Activated CD4-positive, alpha-beta T cell treated with anti-CD3 and anti-CD28 coated beads, Interleukin-2, amount 50 U/mL, for 4 hours (primary cell): ENCODE data around the gene PGBD5.

Source experiments
- DNase-seq, 2 experiments: peaks; one replicate each; pipeline ENCODE4 v3.0.0-alpha.2; 2020

The PGBD5 gene

DNA sequence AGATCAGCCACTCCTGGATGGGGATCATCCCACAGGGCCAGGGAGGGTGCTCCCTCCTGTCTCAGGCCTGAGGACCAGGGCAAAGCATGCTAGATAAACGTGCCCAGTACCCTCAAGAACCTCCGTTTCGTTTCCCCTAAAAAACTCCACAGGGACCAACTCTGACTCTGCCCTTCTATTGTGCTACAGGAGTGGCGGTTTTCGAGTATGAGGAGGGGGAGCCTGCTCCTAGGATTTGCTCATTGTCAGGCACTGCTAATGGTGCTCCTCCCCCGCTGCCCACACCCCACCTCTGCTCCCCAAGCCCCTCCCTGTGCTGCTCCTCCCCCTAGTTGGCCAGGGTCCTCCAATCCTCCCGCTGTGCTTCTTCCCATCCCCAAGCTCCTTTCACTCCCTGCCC, 32.0 kb downstream of the PGBD5 start:
- no peak for DNase-seq

DNA sequence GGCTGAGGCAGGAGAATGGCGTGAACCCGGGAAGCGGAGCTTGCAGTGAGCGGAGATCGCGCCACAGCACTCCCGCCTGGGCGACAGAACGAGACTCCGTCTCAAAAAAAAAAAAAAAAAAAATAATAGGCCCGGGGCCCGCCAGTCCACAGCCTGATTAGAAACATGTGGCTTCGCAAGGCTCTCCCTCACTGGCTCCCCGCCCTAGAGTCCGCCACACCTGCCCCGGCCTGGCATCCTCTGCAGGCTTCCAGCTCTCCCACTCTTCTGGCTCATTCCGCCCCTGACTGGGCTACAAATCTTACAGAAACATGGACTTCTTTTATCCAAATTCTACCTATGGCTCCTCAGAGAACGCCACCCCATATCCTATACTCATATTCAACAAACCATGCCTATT, 32.4 kb downstream of the PGBD5 start:
- DNase-seq, result no peak

DNA sequence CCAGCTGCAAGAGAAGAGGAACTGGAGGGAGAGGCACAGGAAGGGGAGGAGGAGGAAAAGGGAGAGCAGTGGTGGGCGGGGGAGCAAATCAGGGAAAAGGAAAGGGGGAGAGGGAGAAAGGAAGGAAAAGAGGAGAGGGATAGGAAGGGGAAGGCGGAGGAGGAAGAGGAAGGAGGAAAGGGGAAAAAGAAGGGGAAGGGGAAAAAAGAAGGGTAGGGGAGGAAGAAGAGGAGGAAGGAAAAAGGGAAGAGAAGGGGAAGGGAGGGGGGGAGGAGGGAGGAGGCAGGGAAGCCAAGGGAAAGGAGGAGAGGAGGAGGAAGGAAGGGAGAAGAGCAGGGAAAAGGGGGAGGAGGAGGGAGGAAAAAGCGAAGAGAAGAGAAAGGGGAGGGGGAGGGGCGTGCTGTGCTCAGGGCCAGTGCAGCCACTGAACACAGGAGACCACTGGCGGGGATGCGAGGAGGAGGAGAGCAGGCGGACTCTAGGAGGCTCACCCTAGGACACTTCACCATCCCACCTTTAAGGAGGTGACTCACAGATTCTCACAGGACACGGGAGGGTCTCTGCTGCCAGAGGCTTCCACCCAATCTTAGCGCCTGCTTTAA, 33.1 kb downstream of the PGBD5 start:
- DNase-seq, result no peak

DNA sequence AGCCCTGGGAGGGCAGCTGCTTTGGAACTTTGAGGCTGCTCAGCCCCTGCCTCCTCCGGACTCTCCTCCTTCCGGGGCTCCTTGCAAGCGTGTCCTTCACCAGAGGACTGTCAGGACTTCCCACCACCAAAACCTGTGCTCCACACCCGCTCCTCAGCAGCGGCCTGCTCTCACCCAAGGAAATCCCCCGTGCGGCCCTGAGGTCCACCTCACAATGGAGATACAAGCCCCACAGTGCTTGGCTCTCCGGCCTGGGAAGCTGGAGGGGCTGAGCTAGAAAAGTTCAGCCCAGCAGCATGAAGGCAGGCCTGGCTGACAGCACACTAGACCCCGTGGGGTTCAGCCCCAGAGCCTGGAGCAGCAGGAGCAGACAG, 33.6 kb downstream of the PGBD5 start:
- no peak for DNase-seq

DNA sequence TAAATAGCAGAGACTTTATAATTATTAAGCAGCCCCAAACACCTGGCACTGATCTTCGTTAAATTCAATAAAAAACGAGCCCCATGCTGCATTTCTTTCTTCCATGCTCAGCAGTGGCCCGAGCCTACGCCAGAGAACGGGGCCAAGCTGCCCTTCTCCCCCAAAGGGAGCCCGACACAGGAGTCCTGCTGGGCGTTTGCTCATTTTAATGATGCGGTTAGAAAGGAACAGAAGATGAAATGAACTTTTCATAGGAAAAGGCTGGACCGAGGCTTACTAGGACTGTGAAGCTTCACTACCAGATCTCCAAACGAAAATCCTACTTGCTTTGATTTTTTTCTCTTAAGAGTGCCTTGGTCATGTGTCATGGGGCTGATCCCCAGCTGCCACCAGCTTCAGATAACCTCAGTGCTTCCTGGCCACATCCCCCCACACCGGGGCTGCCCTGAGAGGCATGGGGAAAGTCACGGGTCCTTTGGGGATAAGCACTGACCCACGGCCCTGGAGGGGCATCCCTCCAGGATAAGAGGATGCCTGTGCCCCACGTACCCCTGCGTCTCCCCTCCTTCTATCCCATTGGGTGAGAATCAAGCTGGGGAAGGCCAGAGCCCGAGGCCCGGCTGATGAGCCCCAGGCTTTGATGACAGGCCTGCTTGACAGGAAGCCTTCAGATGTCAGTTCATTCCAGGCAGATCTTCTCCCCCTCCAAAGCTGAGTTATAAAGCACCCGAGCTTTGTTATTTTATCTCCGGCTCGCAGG, 34.2 kb downstream of the PGBD5 start:
- DNase-seq, result no peak

DNA sequence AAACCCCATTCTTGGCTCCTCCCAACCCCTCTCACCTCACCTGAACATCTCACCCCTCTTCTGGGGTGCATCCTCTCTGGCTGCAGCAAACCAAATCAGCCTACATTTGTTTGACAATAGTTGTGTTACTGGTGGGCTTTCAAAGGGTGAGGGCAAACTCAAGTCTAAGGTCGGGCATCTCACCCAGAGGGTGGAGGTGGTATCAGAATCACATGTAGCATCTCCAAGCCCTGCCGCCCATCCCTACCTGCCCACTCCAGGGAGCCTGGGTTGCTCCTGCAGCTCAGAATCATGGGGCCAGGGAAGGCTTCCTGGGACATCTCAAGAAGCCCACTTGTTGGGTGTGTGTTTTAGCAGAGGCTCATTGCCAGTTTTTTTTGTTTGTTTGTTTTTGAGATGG, 35.8 kb downstream of the PGBD5 start:
- no peak for DNase-seq

DNA sequence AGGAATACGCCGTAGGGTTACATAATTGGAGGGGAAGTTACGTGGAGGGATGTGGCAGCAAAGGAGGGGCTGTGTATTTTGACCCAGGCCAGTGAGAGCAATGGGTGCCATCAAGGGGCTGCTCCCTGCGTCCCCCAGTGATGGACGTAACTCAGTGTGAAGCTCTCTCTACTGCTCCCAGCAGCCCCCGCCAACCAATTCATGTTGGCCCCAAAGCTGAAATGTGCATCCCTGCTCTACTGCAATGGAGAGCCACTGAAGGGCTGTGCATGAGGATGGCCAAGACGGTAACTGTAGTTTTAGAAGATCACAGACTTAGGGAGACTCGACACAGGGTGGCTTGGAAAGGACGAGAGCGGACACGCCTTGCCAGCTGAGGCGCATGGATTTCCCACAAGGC, 38.3 kb downstream of the PGBD5 start:
- no peak for DNase-seq

DNA sequence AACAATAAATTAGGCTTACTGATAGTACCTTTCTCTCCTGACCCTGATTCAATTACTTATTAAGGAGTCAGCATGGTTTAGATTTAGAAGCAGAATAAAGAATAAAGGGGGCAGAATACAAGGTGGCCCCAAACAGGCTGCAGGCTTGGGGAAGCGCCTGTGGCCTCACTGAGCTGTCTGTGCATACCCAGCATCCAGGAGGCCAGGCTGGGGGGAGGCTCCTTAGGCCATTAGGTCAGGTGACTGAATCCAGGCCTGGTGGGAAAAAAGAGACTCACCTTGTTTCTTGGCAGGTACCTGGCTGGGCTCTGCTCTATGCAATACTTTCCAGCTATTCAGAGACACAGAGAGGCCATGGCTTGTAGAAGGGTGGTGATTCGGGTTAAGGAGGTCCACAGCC, 38.8 kb downstream of the PGBD5 start:
- DNase-seq, result no peak

DNA sequence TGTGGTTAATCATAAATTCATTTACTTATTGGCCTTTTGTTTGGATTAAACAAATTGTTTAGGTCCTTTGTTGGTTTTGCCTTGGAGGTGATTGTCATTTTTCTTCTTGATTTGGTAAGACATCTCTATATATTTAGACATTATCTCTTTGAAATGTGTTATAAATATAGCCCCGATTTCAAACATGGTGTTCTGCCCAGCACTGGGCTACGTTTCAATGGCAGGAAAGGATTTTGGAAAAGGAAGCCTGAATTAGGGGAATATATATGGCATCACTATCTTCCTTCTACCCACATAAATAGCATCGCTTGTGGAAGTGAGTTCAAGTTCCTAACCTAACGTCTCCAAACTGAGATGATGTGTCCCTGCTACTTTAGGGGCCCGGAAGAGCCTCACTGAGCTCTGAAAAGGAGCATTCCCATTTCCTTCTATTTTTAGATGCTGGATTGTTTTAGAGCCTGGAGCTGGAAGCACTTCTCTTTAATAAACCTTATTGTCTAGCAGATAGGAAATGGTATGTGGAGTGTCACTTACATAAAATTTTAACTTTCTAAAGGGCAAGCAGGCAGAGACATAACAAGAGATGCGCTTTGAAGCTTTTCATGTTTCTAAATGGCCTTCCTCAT, 39.4 kb downstream of the PGBD5 start:
- no peak for DNase-seq

DNA sequence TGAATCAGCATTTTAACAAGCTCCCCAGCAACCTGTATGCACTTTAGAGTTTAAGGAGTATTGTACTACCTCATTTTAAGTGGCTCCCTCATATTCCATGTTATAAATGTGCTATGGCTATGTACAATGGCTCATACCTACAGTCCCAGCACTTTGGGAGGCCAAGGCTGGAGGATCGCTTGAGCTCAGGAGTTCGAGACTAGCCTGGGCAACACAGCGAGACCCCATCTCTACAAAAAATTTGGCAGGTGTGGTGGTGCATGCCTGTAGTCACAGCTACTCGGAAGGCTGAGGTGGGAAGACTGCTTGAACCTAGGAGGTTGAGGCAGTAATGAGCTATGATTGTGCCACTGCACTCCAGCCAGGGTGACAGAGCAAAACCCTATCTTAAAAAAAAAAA, 40.2 kb downstream of the PGBD5 start:
- no peak for DNase-seq

DNA sequence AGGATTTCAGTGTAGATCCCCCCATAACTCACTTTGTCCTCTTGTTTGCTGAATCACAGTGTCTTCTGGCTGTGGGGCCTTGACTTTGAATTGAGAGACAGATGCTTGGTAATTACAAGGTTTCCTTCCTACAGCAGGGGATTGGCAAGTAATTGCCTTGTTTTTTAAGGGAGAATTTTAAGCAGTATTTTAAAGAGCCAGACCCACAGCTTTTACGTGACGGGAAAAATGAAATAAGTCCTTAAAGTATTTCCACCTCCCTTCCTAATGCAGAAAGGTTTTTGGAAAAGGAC, 41.0 kb downstream of the PGBD5 start:
- DNase-seq, result no peak

DNA sequence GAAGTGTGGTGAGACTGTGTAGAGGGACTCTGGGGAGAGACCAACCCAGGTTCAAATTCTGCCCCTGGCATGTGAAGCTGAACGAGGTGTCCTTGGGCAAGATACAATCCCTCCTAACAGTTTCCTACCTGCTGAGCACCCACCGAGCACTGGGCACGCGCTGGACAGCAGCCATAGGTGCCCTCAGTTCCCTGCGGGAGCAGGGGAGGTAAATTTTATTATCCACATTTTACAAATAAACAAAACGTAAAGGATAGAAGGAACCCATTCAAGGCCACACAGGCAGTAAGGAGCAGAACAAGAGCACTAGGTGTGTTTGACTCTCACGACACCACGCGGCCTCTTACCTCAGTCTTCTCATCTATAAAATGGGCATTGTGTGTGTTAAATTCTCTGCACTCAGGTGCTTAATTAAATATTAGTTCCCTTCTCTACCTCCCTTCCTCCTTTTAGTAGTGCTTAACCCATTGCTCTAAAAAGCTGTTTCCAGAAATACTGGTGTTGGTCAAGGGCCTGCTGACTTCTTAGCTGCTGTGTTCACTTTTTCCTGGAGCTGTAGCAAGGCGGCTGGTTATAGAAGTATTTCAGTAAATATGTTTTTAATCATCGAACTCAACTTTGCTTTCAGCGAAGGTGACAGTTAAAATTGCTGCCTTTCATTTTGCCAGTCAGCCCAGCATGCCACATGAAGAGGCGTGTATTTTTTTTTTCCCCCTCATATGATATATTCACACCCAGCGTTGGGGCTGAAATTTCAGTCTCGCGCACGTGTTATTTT, 41.6 kb downstream of the PGBD5 start:
- no peak for DNase-seq

DNA sequence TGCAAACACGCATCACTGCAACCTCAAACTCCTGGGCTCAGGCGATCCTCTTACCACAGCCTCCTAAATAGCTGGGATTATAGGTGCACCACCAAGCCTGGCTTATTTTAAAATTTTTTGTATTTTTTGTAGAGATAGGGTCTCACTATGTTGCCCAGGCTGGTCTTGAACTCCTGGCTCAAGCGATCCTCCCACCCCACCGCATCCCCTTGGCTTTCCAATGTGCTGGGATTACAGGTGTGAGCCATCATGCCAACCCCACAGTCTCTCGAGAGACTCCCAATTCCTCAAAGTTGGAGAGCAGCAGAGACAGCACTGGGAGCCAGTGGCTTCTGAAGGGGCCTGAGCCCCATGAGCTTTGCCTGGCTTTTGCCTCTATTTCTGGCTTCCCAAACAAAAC, 42.7 kb downstream of the PGBD5 start:
- DNase-seq, result no peak

DNA sequence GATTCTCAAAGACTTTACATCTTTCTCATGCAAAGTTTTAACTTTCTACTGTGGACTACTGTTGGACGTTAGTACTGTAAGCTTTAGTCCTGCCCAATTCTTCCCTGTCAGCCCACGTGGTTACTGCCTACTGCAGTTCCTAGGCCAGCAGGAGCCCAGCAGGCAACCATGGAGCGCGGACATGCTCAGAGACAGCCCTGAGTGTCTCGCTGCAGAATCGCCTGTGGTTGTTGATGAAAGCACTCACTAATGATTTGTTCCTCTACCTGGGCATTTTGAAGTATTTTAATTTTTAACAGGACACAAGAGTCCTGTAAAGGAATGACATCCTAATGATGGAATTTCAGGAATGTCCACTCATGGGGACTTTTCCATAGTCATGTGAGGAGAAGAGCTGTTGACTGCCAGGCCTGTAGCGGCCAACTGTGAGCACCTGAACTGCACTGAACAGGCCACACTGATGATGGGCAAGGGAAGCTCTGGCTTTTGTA, 44.1 kb downstream of the PGBD5 start:
- no peak for DNase-seq

DNA sequence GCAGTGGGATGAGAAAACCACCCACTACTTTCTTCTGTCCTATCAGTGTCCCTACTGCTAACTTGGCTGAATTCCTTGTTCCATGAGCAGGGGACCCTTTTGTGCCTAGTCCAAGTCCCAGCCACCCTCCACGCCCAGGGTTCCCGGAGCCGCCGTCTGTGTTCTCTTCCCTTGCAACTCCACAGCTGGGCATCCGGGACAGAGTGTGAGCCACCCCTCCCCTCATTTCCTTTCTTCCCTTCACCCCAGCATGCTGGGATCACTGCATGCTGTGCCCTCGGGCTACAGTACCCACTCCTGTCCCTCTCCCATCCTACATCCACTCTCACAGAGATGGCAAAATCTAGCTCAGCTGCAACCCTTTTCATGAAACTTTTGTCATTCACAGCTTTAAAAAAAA, 44.5 kb downstream of the PGBD5 start:
- no peak for DNase-seq

DNA sequence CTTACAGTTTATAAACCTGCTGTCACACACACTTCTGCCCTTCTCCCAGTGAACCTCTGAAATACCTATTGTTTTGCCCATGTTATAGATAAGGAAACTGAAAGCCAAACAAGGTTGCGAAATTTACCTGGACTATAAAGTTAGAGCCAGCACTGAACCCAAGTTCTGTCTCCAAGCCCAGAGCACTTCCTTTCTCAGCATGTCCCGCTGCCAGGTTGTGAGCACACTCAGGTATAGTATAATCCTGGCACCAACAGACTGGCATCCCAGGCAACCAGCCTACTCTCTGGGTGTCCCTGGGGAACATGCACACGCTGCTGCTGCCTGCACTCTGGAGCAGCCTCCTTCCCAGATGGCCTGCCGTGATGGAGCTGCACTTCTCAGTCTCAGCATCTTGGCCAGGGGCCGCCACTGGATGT, 45.1 kb downstream of the PGBD5 start:
- DNase-seq, result no peak

DNA sequence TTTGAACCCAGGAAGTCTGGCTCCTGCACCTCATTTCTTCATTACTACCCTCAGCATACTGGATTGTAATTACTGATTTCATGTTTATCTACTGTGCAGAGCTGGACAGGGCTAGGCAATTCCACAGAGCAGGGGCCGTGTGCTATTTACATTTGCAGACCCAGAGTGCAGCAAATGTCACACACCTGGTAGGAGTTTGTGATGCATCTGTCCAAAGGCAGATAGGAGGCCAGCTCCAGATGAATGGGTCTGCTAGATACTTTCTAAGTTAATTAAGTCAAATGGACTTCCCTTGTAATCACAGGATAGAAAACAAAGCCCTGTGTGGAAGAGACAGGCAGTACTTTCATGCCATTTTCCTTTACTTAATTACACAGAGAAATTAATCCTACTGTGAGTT, 46.2 kb downstream of the PGBD5 start:
- DNase-seq, result no peak

DNA sequence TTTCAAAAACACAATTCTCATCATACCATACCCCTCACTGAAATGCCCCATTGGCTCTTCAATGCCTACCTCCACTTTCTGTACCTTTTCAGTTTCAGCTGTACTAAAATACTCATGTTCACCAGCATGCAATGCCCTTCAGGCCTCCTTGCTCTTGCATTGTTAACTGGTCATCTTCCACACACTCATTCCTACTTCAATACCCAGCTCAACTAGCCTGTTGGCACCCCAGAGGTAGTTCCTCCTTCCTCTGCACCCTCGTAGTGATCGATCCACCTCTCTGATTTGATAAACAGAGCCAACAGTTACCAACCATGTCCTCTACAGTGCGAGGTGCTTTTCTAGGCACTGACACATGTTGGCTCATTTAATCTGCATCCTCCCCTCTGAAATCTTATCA, 46.7 kb downstream of the PGBD5 start:
- no peak for DNase-seq

DNA sequence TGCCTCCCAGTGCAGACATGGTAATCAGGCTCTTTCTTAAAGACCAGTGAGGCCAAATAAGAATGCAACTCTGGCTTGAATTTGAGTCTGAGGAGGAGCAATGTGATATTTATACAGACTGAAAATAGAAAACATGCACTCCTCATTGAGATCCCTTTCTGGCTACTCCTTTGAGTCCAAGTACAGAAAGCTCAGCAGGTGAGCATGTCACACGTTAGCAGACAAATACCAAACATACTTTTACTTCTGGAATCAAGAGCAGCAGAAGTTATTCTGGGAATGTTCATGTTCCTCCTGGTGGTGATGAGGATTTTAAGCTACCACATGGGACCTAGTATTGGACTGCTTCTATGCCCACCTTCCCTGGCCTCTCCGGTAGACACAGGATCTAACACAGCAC, 48.3 kb downstream of the PGBD5 start:
- DNase-seq, result no peak

DNA sequence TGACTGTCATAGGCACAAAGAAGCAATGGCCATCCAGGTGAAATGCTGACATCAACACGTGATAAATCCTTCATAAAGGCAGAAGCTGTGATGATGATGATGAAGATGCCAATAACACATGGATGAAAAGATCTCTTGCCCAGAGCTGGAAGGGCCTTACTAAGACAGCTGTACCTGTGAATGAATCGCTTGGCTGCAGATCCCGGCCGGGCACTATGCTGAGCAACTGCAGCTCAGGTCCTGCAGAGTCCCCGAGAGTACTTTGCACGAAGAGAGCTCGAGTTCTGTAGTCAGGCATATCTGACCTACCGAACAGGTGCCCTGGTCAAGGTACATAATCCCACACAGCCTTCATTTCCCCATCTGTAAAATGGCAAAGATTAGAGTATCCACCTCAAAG, 48.8 kb downstream of the PGBD5 start:
- DNase-seq, result no peak

DNA sequence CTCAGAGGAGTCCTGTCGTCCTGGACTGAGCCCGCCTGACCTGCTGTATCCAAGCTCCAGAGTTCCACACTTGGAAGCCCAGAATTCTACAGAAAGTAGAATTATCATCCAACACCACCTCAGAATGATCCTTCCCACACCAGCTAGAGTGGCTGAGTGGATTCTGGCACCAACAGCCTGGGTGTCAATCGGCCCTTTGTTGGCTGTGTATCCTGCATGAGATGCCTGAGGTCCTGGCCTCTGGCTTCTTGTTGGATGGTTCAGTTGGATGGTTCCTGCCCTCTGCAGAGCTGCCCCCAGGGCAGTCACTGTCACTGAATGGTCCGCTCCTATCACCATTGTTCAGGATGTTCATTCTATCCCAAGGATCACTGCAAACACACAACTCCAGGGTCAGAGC, 49.8 kb downstream of the PGBD5 start:
- no peak for DNase-seq

DNA sequence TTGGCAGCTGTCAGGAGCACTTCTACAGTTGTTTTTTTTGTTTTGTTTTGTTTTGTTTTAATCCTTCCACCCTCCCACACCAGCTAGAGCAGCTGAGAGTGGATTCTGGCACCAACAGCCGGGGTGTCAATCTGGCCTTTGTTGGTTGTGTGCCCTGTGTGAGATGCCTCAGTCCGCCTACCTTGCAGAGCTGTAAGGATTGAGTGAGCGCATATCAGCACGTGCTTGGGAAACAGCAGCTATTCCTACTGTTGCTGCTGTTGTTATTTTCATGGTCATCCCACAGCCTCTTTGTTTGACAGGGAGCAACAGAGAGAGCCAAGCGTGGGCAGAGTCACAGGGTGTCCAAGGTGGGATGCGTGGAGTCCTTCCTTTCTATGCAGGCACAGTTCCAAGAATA, 50.4 kb downstream of the PGBD5 start:
- no peak for DNase-seq

DNA sequence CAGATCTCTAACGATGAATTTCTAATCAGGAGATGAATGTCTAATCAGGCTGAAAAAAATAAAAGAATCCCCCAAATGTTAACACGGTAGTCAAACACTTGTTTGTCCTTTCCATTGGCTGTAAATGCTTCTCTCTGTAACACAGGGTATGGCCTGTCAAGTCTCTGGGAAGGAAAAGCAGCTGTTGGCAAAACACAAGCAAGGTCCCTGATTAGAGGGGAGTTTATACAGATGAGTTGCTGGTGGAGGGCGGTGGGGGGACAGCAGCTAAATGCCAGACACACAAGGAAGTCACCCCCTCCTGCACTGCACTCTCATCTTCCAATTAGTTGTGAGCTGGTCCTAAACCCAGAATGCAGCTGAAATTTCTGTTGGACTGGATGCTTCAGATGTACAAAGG, 51.0 kb downstream of the PGBD5 start:
- no peak for DNase-seq
